MM.1S (cell line): Measurements from ENCODE around the gene MAP3K7CL.

Source experiments
- DNase-seq: peaks from one replicate; pipeline ENCODE4 v3.0.0-alpha.2; 2015
- H2AFZ ChIP-seq: fragments of 300-600 bp; sonication (generic); 2 replicates; pipeline ENCODE4 v1.6.0; 2016; ENCODE audit warnings: antibody characterized with exemption, low read length
- H3F3A ChIP-seq: fragments of 300-600 bp; sonication (generic); 2 replicates; pipeline ENCODE4 v1.6.1; 2016; ENCODE audit warnings: mild to moderate bottlenecking, antibody characterized with exemption, low read length, moderate library complexity, mixed read lengths; ENCODE audit not compliant: insufficient read depth
- H3K27ac ChIP-seq: fragments of 300-600 bp; sonication (generic); 2 replicates; pipeline ENCODE4 v1.5.1; 2016; ENCODE audit warnings: mild to moderate bottlenecking, low read length
- H3K27me3 ChIP-seq: fragments of 300-600 bp; sonication (generic); replicated peaks from 2 replicates; pipeline ENCODE4 v1.6.0; 2016; ENCODE audit warnings: low read length; ENCODE audit not compliant: insufficient read depth
- H3K36me3 ChIP-seq: fragments of 300-600 bp; sonication (generic); replicated peaks from 2 replicates; pipeline ENCODE4 v1.6.1; 2016; ENCODE audit warnings: mild to moderate bottlenecking, low read length, mixed read lengths; ENCODE audit not compliant: insufficient read depth
- H3K4me1 ChIP-seq: fragments of 300-600 bp; sonication (generic); 2 replicates; pipeline ENCODE4 v1.6.1; 2016; ENCODE audit warnings: low read length, mixed read lengths
- H3K4me2 ChIP-seq: fragments of 300-600 bp; sonication (generic); 2 replicates; pipeline ENCODE4 v1.6.0; 2016; ENCODE audit warnings: low read depth, low read length
- H3K4me3 ChIP-seq: fragments of 300-600 bp; sonication (generic); 2 replicates; pipeline ENCODE4 v1.5.1; 2016; ENCODE audit warnings: low read length, mixed read lengths
- H3K79me2 ChIP-seq: fragments of 300-600 bp; sonication (generic); 2 replicates; pipeline ENCODE4 v1.6.1; 2016; ENCODE audit warnings: mixed run types, low read length, mixed read lengths
- H3K9ac ChIP-seq: fragments of 300-600 bp; sonication (generic); 2 replicates; pipeline ENCODE4 v1.6.1; 2016; ENCODE audit warnings: low read length, mixed read lengths
- H3K9me2 ChIP-seq: fragments of 300-600 bp; sonication (generic); replicated peaks from 2 replicates; pipeline ENCODE4 v1.6.1; 2016; ENCODE audit warnings: mild to moderate bottlenecking, low read length, mixed read lengths; ENCODE audit not compliant: insufficient read depth
- H3K9me3 ChIP-seq: fragments of 300-600 bp; sonication (generic); replicated peaks from 2 replicates; pipeline ENCODE4 v1.6.1; 2016; ENCODE audit warnings: mild to moderate bottlenecking, low read length, mixed read lengths; ENCODE audit not compliant: insufficient read depth
- H4K20me1 ChIP-seq: fragments of 300-600 bp; sonication (generic); 2 replicates; pipeline ENCODE4 v1.6.1; 2016; ENCODE audit warnings: mild to moderate bottlenecking, low read length, moderate library complexity, mixed read lengths; ENCODE audit not compliant: insufficient read depth
- EZH2 ChIP-seq: fragments of 300-600 bp; sonication (generic); optimal IDR thresholded peaks from 2 replicates; pipeline ENCODE3; 2017; ENCODE audit warnings: low read depth, mild to moderate bottlenecking, antibody characterized with exemption, low read length, mixed read lengths
- EZH2phosphoT487 ChIP-seq: fragments of 300-600 bp; sonication (generic); IDR thresholded peaks from 2 replicates; pipeline ENCODE4 v1.6.1; 2018; ENCODE audit warnings: antibody characterized with exemption, low read length
- TF ChIP-seq, protein P1 (sequence below): fragments of 300-600 bp; sonication (generic); IDR thresholded peaks from 2 replicates; pipeline ENCODE4 v1.5.1; 2016; ENCODE audit warnings: antibody characterized with exemption, low read length, mixed read lengths

MAP3K7CL gene

GRCh38 chr21:29209696-29210095, 79.3 kb downstream of the MAP3K7CL start:
- DNase-seq, result no peak
- H3K36me3 ChIP-seq, result no peaks in the 10 kb centered on the region

DNA sequence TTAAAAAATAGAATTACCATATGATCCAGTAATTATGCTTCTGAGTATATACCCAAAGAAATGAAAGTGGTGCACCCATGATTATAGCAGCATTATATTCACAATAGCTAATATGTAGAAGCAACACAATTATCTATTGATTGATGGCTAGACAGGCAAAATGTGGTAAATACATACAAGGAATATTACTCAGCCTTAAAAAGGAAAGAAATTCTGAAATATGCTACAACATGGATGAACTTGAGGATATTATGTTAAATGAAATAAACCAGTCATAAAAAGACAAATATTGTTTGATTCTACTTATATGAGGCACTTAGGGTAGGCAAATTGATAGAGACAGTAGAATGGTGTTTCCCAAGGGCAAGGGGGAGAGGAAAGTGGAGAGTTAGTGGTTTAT, 80.8 kb downstream of the MAP3K7CL start:
- H2AFZ ChIP-seq, result no peak overlapping the region
- H3K4me2 ChIP-seq, result no peak overlapping the region
- H3K9me3 ChIP-seq, result no peaks in the 10 kb centered on the region
- no peak for DNase-seq
- no peaks in the 10 kb centered on the region for H3K36me3 ChIP-seq
- H3K79me2 ChIP-seq, result no peaks in the 10 kb centered on the region
- no peak for TF ChIP-seq EZH2
- TF ChIP-seq, protein P1, sequence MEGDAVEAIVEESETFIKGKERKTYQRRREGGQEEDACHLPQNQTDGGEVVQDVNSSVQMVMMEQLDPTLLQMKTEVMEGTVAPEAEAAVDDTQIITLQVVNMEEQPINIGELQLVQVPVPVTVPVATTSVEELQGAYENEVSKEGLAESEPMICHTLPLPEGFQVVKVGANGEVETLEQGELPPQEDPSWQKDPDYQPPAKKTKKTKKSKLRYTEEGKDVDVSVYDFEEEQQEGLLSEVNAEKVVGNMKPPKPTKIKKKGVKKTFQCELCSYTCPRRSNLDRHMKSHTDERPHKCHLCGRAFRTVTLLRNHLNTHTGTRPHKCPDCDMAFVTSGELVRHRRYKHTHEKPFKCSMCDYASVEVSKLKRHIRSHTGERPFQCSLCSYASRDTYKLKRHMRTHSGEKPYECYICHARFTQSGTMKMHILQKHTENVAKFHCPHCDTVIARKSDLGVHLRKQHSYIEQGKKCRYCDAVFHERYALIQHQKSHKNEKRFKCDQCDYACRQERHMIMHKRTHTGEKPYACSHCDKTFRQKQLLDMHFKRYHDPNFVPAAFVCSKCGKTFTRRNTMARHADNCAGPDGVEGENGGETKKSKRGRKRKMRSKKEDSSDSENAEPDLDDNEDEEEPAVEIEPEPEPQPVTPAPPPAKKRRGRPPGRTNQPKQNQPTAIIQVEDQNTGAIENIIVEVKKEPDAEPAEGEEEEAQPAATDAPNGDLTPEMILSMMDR, result no peak
- TF ChIP-seq EZH2phosphoT487, result no peak
- H4K20me1 ChIP-seq, result no peaks in the 10 kb centered on the region
- H3K27ac ChIP-seq, result no peak overlapping the region
- H3K9me2 ChIP-seq, result no peaks in the 10 kb centered on the region
- no peaks in the 10 kb centered on the region for H3K4me1 ChIP-seq
- H3F3A ChIP-seq, result no peaks in the 10 kb centered on the region
- H3K4me3 ChIP-seq, result no peak overlapping the region
- no peak overlapping the region for H3K9ac ChIP-seq
- H3K27me3 ChIP-seq, result no peaks in the 10 kb centered on the region

More at GRCh38 chr21:29209696-29210095, 79.3 kb downstream of the MAP3K7CL start:
- Histone ChIP-seq H3K27ac (no peak overlapping the region), H4K20me1 (no peaks in the 10 kb centered on the region), H3K27me3 (no peaks in the 10 kb centered on the region), H3K79me2 (no peaks in the 10 kb centered on the region), H3F3A (no peaks in the 10 kb centered on the region), H3K4me3 (no peak overlapping the region), H3K9me3 (no peaks in the 10 kb centered on the region), H2AFZ (no peak overlapping the region), H3K9me2 (no peaks in the 10 kb centered on the region), H3K4me1 (no peaks in the 10 kb centered on the region), H3K4me2 (no peak overlapping the region), H3K9ac (no peak overlapping the region)
- no peak for TF ChIP-seq EZH2
- TF ChIP-seq EZH2phosphoT487, result no peak

- Histone ChIP-seq H2AFZ (no peak overlapping the region), H3K4me2 (no peak overlapping the region), H3K4me3 (no peak overlapping the region), H3K4me1 (no peaks in the 10 kb centered on the region), H3K9ac (no peak overlapping the region), H3K9me3 (no peaks in the 10 kb centered on the region), H3K27me3 (no peaks in the 10 kb centered on the region), H4K20me1 (no peaks in the 10 kb centered on the region), H3K9me2 (no peaks in the 10 kb centered on the region), H3K79me2 (no peaks in the 10 kb centered on the region), H3F3A (no peaks in the 10 kb centered on the region), H3K27ac (no peak overlapping the region), H3K36me3 (no peaks in the 10 kb centered on the region)
- TF ChIP-seq EZH2phosphoT487 (no peak), EZH2 (no peak)
- TF ChIP-seq, protein P1, result no peak
- DNase-seq, result no peak
Observed at GRCh38 chr21:29212446-29212845, 82.0 kb downstream of the MAP3K7CL start.

GRCh38 chr21:29213513-29214385, 83.3 kb downstream of the MAP3K7CL start:
- no peak overlapping the region for H2AFZ ChIP-seq
- no peaks in the 10 kb centered on the region for H3F3A ChIP-seq
- H3K9me2 ChIP-seq, result no peaks in the 10 kb centered on the region
- no peaks in the 10 kb centered on the region for H3K9me3 ChIP-seq
- no peaks in the 10 kb centered on the region for H3K27me3 ChIP-seq
- no peaks in the 10 kb centered on the region for H4K20me1 ChIP-seq
- H3K4me2 ChIP-seq, result no peak overlapping the region
- DNase-seq, result no peak
- no peak overlapping the region for H3K27ac ChIP-seq
- TF ChIP-seq, protein P1, result no peak
- TF ChIP-seq EZH2phosphoT487 (no peak), EZH2 (no peak)
- no peak overlapping the region for H3K9ac ChIP-seq
- H3K4me1 ChIP-seq, result no peaks in the 10 kb centered on the region
- no peaks in the 10 kb centered on the region for H3K36me3 ChIP-seq
- no peaks in the 10 kb centered on the region for H3K79me2 ChIP-seq
- H3K4me3 ChIP-seq, result no peak overlapping the region
